HG03565 (cell line): Measurements from ENCODE around the gene PCGF3.
"Not testable (repeated sequence)": the region's sequence is repeated elsewhere in the genome, so short reads cannot be mapped to it uniquely, and the experiment has no call there.

Experiments
- ATAC-seq: cut with Tn5 transposase; IDR thresholded peaks from one replicate; pipeline ENCODE4 v1.9.1; 2021; ENCODE audit warnings: mild to moderate bottlenecking, moderate library complexity; ENCODE audit not compliant: unreplicated experiment

PCGF3 gene

DNA sequence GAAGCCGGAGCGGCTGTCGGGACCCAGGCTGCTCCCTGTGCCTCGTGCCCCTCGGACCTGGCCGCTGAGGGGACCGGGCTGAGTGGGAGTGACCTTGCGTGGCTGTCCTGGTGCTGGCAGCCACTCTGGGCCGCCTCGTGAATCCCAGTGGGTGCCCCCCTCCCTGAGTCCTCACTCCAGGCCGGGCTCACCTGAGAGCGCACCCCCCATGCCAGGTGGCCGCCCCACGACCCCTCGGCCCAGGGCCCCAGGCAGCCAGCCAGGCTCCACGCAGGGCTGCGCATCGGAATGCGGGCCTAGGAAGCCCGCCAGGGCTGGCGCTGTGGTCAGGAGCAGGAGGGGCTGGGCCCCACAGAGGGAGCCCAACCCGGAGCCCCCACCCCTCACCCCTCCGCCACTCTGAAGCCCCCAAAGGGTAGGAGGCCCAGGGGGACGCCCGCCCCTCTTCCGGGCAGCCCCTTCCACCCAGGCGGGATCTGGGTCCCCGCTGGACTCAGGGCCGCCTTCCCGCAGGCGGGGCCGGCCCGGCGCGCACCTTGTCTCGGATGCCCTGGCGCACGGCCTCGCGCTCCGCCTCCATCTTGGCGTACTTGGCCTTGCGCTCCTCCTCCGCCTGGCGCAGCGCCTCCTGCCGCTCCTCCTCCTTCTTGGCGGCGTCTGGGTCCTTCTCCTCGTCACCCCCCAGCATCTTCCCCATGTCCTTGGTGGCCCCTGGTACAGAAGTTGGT lies 86.4 kb downstream of the PCGF3 start:
- ATAC-seq, result no peak

GRCh38 chr4:792626-793092 lies 87.0 kb downstream of the PCGF3 start:
- ATAC-seq, result no peak

GRCh38 chr4:793093-793861 lies 87.6 kb downstream of the PCGF3 start:
- ATAC-seq, result no peak

- ATAC-seq, result no peak
Measured at GRCh38 chr4:793941-794621, 88.4 kb downstream of the PCGF3 start.

DNA sequence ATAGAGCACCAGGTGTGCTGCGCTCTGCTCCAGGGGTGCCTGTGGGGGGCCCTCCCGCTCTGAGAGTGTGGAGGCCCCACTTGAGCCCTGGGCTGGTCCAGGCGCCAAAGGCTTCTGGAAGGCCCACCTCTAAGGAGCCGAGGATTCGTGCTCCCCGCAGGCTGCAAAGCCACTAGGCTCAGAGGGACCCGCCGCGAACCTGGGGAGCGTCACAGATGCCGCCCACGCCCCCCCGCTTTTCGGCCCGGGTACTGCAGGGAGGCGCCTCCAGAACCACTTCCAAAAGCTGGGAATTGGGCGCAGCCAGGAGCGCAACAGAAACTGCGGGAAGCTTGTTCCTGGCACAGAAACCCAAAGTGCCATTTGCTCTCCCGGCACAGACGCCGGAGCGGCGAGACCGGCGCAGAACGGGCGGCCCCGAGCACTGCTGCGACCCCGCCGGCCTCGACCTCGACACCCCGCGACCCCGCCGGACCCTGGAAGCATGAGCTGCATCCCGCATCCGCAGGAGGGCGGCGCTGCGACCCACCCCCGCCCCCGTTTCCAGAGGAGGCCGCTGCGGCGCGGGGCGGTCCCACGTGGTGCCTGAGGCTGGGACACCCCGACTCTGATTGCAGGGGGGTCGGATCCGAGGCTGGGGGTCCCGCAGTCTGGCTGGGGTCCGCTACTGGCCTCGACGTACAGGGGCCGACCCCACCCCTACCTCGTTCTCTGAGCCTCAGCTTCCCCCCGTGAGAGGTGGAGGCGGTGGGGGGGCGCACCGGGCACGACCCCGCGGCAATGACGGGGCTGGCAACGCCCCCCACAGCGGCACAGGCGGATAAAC lies 89.5 kb downstream of the PCGF3 start:
- ATAC-seq, result no peak

GRCh38 chr4:795726-796119 lies 90.1 kb downstream of the PCGF3 start:
- ATAC-seq, result no peak

DNA sequence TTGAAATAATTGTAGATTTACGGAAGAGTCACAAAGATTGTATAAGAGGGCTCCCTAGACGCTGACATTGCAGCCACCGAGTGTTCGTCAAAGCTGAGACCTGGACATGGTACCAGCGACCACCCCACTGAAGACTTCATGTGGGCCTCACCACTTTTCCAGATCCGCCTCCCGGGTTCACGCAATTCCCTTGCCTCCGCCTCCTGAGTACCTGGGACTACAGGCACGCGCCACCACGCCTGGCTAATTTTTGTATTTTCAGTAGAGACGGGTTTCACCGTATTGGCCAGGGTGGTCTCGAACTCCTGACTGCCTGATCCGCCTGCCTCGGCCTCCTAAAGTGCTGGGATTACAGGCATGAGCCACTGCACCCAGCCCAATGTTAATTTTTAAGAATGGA lies 90.6 kb downstream of the PCGF3 start:
- ATAC-seq, result no peak

DNA sequence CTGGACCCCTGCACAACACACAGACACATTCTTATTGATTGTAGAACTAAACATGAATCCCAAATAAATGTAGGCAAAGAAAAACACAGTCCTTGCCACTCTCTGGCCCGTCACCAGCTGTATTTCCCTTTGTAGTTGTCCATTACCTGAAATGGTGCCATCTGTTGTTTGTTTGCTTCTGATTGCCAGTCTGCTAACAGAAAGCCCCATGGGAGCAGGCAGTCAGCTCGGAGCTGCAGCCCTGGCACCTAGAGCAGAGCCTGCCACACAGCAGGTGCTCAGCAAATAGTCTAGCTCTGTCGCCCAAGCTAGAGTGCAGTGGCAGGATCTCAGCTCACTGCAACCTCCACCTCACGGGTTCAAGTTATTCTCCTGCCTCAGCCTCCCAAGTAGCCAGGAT lies 91.4 kb downstream of the PCGF3 start:
- ATAC-seq, result no peak

DNA sequence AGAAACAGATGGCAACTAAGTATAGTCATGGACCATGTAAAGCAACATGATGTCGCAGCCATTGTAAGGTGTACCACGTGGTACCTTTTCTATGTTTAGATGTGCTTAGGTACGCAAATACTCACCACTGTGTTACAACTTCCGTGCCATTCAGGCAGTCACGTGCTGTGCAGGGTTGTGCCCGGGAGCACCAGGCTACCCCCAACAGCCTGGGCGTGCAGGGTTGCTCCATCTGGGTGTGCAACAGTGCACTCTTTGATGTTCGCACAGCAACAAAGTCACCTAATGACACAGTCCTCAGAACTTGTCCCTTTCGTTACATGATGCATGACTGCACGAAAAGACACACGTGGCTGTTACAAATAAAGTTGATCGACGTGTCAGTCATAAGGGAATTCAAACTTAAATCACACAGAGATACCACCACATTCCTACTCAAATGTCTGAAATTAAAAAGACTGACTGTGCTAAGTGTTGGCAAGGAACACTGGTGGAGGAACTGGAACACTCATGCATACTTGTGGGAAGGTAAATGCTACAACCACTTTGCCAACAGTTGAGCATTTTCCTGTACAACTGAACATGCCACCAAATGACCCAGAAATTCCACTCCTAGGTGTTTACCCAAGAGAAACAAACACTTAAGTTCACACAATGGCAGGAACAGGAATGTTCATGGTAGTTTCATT lies 95.9 kb downstream of the PCGF3 start:
- no peak for ATAC-seq

DNA sequence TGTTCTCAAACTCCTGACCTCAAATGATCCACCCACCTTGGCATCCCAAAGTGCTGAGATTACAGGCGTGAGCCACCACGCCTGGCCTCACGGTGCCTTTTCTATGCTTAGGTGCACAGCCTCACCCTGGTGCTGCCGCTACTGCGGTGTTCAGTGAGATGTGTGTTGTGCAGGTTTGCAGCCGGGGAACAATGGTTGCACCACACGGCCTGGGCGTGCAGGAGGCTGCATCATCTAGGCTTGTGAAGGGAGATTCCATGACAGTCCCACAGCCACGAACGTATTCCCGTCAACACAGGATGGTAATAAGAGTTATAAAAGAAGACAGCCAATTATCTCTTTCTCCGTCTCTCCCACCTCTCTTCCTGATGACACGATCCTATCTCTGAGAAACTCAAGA lies 98.3 kb downstream of the PCGF3 start:
- no peak for ATAC-seq

- no peak for ATAC-seq
Measured at GRCh38 chr4:804804-805203, 99.2 kb downstream of the PCGF3 start.

- ATAC-seq, result not testable (repeated sequence)
Measured at GRCh38 chr4:806979-807378, 101.3 kb downstream of the PCGF3 start.

GRCh38 chr4:807792-808191 lies 102.2 kb downstream of the PCGF3 start:
- no peak for ATAC-seq

GRCh38 chr4:808860-809570 lies 103.4 kb downstream of the PCGF3 start:
- ATAC-seq, result no peak

DNA sequence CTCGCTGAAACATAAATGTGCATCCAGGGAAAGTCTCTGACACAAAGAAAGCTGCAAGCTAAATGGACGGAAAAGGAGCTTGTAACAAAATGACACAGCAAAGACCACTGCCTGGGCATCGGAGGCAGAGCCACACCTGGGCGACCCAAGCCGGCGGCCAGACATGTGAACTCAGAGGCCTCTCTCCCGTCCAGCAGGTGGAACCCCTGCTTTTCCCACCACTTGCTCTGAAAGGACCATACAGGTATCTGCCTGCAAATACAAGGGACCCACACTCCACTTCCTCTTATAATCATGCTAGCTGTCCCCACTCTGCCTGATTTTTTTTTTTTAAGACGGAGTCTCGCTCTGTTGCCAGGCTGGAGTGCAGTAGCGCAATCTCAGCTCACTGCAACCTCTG lies 108.3 kb downstream of the PCGF3 start:
- ATAC-seq, result no peak

DNA sequence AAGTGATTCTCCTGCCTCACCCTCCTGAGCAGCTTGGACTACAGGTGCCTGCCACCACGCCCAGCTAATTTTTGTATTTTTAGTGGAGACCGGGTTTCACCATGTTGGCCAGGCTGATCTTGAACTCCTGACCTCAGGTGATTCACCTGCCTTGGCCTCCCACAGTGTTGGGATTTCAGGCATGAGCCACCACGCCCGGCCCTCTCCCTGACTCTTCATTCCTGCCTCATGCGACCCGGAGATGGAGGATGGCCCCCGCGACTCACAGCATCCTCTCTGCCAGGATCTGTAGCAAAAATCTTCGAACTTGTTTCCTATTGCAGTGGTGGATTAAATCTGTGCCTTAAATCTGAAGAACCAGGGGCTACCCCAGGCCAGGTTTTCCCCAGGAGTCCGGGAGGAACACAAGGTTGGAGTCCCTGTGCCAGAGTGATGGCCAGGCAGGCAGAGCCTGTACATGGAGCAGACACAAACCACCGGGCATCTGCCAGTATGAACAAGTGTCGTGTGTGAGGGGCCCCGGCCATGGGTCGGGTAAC lies 108.7 kb downstream of the PCGF3 start:
- ATAC-seq, result no peak

DNA sequence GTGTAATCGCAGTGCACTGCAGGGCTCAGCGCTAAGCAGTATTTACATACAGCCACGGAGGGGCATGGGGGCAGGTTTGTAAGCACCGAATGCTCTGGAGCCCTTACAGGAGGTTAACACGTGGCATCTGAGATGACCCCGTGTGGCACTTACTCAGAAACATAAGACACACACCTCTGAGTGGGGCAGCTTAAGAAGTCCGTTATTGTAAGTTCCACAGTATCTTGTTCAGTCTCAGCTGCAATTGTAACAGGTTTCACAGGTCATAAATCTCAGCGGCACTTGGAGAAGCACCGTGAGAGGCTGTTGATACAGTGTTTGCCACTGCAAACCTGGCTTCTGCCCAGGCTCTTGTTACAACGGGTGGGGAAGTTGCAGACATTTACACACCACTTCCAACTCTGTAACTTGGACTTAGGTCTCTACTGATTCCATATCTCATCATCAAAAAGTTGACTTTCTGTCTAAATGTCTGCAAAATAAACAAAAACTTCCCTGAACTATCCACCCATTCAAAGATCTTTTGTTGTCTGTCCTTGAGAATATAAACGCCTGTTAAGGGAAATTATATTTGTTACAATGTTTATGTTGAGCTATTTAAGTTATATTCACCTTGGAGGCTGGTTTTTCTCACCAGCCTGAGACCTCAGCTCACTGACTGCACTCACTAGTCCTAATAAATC lies 110.0 kb downstream of the PCGF3 start:
- no peak for ATAC-seq

GRCh38 chr4:818106-818921 lies 112.7 kb downstream of the PCGF3 start:
- no peak for ATAC-seq
